ENCODE results near the gene IGLL1. TPM values are rescaled to one million over a fixed set of nuclear protein-coding genes. Genes with fewer than 3 reads are reported as not detected.
"Not testable (repeated sequence)": the region's sequence is repeated elsewhere in the genome, so short reads cannot be mapped to it uniquely, and the experiment has no call there.

IGLL1 gene
- polyA plus RNA-seq, 1 of the 3 experiments (the other 2 are of a cell fraction): not detected

DNA sequence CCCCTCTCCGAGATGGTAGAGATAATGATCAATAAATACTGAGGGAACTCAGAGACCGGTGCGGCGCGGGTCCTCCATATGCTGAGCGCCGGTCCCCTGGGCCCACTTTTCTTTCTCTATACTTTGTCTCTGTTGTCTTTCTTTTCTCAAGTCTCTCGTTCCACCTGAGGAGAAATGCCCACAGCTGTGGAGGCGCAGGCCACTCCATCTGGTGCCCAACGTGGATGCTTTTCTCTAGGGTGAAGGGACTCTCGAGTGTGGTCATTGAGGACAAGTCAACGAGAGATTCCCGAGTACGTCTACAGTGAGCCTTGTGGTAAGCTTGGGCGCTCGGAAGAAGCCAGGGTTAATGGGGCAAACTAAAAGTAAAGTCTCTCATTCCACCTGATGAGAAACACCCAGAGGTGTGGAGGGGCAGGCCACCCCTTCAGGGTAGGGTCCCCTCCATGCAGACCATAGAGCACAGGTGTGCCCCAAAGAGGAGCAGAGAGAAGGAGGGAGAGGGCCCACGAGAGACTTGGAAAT, 43.2 kb downstream of the IGLL1 start:
- Histone ChIP-seq H3K27me3 (ENCODE audit: insufficient read depth) (no peaks in the 10 kb centered on the region), H3K79me2 (ENCODE audit: insufficient read depth) (no peaks in the 10 kb centered on the region), H3K9me2 (no peaks in the 10 kb centered on the region), H3K4me3 (ENCODE audit: low read depth in 2 of 2, low read length in 1 of 2) (no peak overlapping the region), H3K9me3 (no peaks in the 10 kb centered on the region), H3F3A (replicated peaks; ENCODE audit: insufficient read depth) (no peaks in the 10 kb centered on the region), H2AFZ (ENCODE audit: low read depth) (no peak overlapping the region), H3K4me1 (ENCODE audit: control insufficient read depth in 1 of 2, insufficient read depth in 2 of 2, low read depth in 1 of 2, low read length in 1 of 2) (peaks cover 0 to 17% of the 10 kb centered on the region in 2 experiments; a peak in 2 of 4 replicates), H3K4me2 (no peak overlapping the region), H3K9ac (no peak overlapping the region), H3K27ac (ENCODE audit: low read depth in 2 of 2, low read length in 1 of 2) (no peak overlapping the region), H4K20me1 (ENCODE audit: insufficient read depth) (no peaks in the 10 kb centered on the region), H3K36me3 (replicated peaks in 1 of 2; ENCODE audit: control insufficient read depth in 1 of 2, insufficient read depth in 2 of 2, low read length in 1 of 2) (no peaks in the 10 kb centered on the region)
- CTCF ChIA-PET: interaction anchor here (0.6 to 1.1 kb wide), 3 partner anchors 54 to 135 kb away, joined by 3 to 4 read pairs (median 3); no protein-coding TSS in a partner anchor
- POLR2A ChIA-PET: no interaction called here
- DNase-seq: no peak
- 93% methylated on average over 17 of the region's 17 CpGs for WGBS (ENCODE audit: low lambda C conversion rate)
- TF ChIP-seq EP300 (IDR thresholded peaks at IDR 0.05; ENCODE audit: borderline replicate concordance in 1 of 2, low read depth in 1 of 2, low read length in 1 of 2) (no peak), ELF1 (IDR thresholded peaks at IDR 0.05) (no peak), GATA2 (CRISPR knock-in tag; IDR thresholded peaks at IDR 0.05) (no peak), YY1 (IDR thresholded peaks at IDR 0.05; ENCODE audit: low read depth) (no peak), FOXM1 (IDR thresholded peaks at IDR 0.05; ENCODE audit: low read depth) (no peak)
- TF ChIP-seq, protein P1, sequence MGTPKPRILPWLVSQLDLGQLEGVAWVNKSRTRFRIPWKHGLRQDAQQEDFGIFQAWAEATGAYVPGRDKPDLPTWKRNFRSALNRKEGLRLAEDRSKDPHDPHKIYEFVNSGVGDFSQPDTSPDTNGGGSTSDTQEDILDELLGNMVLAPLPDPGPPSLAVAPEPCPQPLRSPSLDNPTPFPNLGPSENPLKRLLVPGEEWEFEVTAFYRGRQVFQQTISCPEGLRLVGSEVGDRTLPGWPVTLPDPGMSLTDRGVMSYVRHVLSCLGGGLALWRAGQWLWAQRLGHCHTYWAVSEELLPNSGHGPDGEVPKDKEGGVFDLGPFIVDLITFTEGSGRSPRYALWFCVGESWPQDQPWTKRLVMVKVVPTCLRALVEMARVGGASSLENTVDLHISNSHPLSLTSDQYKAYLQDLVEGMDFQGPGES (IDR thresholded peaks at IDR 0.05; ENCODE audit: low read depth, low read length): no peak

DNA sequence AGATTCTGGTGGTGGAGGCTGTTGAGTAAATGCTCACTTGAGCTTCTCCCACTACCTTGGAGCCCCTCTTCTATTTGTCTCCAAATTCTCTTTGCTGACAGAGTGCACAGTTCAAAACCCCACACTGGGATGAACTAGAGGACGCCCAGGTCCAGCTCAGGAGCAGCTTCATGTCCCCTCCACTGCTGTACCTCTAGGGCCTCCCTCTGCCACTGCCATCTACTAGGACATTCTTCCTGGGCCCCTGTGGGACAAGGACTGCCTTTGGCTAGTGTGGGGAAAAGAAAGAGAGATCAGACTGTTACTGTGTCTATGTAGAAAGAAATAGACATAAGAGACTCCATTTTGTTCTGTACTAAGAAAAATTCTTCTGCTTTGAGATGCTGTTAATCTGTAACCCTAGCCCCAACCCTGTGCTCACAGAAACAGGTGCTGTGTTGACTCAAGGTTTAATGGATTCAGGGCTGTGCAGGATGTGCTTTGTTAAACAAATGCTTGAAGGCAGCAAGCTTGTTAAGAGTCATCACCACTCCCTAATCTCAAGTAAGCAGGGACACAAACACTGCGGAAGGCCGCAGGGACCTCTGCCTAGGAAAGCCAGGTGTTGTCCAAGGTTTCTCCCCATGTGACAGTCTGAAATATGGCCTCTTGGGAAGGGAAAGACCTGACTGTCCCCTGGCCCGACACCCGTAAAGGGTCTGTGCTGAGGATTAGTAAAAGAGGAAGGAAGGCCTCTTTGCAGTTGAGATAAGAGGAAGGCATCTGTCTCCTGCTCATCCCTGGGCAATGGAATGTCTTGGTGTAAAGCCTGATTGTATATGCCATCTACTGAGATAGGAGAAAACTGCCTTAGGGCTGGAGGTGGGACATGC, 44.1 kb downstream of the IGLL1 start:
- H3K4me2 ChIP-seq; H3K9ac ChIP-seq; DNase-seq; H3K79me2 ChIP-seq (ENCODE audit: insufficient read depth); H3K9me2 ChIP-seq; H3K27me3 ChIP-seq (ENCODE audit: insufficient read depth); H4K20me1 ChIP-seq (ENCODE audit: insufficient read depth); H3K4me3 ChIP-seq (ENCODE audit: low read depth in 2 of 2, low read length in 1 of 2); POLR2A ChIA-PET; H3K9me3 ChIP-seq; H3K36me3 ChIP-seq (replicated peaks in 1 of 2; ENCODE audit: control insufficient read depth in 1 of 2, insufficient read depth in 2 of 2, low read length in 1 of 2); H3K27ac ChIP-seq (ENCODE audit: low read depth in 2 of 2, low read length in 1 of 2); H3F3A ChIP-seq (replicated peaks; ENCODE audit: insufficient read depth); H2AFZ ChIP-seq (ENCODE audit: low read depth): not testable (repeated sequence)
- peaks cover 0 to 17% of the 10 kb centered on the region in 2 experiments; a peak in 1 of 4 replicates for H3K4me1 ChIP-seq (ENCODE audit: control insufficient read depth in 1 of 2, insufficient read depth in 2 of 2, low read depth in 1 of 2, low read length in 1 of 2)
- WGBS (ENCODE audit: low lambda C conversion rate): 78% methylated on average over 5 of the region's 5 CpGs
- CTCF ChIA-PET: interaction anchor here (0.6 to 1.7 kb wide), 5 partner anchors 55 to 150 kb away, joined by 3 to 6 read pairs (median 3); no protein-coding TSS in a partner anchor

Measured in SK-N-SH (cell line).